WERI-Rb-1 (cell line): Measurements from ENCODE around the gene HNRNPC.
"Not testable (repeated sequence)": the region's sequence is repeated elsewhere in the genome, so short reads cannot be mapped to it uniquely, and the experiment has no call there.

Source experiments
- DNase-seq: peaks from one replicate; pipeline ENCODE4 v3.0.0-alpha.2; 2020
- H3K27ac ChIP-seq: fragments of 250-450 bp; sonication (Bioruptor Pico); 2 replicates; pipeline ENCODE4 v1.5.1; 2020; ENCODE audit warnings: mild to moderate bottlenecking, moderate library complexity
- H3K27me3 ChIP-seq: fragments of 250-450 bp; sonication (Bioruptor Pico); 2 replicates; pipeline ENCODE4 v1.5.1; 2021; ENCODE audit warnings: mild to moderate bottlenecking, low read depth, moderate library complexity; ENCODE audit not compliant: insufficient read depth, severe bottlenecking
- H3K36me3 ChIP-seq: fragments of 250-450 bp; sonication (Bioruptor Pico); 2 replicates; pipeline ENCODE4 v1.5.1; 2020; ENCODE audit warnings: mild to moderate bottlenecking, moderate library complexity
- H3K4me3 ChIP-seq: 2 replicates; pipeline ENCODE4 v1.5.1; 2011; ENCODE audit warnings: low read depth, mild to moderate bottlenecking, control low read depth, low read length
- H3K9me3 ChIP-seq: fragments of 250-450 bp; sonication (Bioruptor Pico); 2 replicates; pipeline ENCODE4 v1.5.1; 2021; ENCODE audit warnings: mild to moderate bottlenecking, moderate library complexity; ENCODE audit not compliant: severe bottlenecking
- TF ChIP-seq, protein P1 (sequence below): IDR thresholded peaks from 2 replicates; pipeline ENCODE4 v1.5.1; 2011; ENCODE audit warnings: low read depth, mild to moderate bottlenecking, control low read depth, inconsistent platforms, low read length

Gene HNRNPC

DNA sequence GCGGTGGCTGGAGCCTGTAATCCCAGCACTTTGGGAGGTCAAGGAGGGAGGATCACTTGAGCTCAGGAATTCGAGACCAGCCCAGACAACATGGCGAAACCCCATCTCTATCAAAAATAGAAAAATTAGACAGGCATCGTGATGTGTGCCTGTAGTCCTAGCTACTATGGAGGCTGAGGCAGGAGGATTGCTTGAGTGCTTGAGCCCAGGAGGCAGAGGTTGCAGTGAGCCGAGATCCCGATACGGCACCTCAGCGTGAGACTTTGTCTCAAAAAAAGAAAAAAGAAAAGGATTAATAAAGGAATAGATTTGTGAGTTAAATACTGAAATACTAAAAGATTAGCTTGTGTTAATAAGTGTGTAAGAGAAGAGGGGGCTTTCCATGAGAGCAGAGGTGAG is 40.0 kb upstream of the HNRNPC start:
- Histone ChIP-seq H3K27ac (no peak overlapping the region), H3K36me3 (peaks cover 12% of the 10 kb centered on the region), H3K27me3 (no peaks in the 10 kb centered on the region), H3K9me3 (no peaks in the 10 kb centered on the region), H3K4me3 (no peak overlapping the region)
- TF ChIP-seq, protein P1, sequence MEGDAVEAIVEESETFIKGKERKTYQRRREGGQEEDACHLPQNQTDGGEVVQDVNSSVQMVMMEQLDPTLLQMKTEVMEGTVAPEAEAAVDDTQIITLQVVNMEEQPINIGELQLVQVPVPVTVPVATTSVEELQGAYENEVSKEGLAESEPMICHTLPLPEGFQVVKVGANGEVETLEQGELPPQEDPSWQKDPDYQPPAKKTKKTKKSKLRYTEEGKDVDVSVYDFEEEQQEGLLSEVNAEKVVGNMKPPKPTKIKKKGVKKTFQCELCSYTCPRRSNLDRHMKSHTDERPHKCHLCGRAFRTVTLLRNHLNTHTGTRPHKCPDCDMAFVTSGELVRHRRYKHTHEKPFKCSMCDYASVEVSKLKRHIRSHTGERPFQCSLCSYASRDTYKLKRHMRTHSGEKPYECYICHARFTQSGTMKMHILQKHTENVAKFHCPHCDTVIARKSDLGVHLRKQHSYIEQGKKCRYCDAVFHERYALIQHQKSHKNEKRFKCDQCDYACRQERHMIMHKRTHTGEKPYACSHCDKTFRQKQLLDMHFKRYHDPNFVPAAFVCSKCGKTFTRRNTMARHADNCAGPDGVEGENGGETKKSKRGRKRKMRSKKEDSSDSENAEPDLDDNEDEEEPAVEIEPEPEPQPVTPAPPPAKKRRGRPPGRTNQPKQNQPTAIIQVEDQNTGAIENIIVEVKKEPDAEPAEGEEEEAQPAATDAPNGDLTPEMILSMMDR: no peak
- no peak for DNase-seq

DNA sequence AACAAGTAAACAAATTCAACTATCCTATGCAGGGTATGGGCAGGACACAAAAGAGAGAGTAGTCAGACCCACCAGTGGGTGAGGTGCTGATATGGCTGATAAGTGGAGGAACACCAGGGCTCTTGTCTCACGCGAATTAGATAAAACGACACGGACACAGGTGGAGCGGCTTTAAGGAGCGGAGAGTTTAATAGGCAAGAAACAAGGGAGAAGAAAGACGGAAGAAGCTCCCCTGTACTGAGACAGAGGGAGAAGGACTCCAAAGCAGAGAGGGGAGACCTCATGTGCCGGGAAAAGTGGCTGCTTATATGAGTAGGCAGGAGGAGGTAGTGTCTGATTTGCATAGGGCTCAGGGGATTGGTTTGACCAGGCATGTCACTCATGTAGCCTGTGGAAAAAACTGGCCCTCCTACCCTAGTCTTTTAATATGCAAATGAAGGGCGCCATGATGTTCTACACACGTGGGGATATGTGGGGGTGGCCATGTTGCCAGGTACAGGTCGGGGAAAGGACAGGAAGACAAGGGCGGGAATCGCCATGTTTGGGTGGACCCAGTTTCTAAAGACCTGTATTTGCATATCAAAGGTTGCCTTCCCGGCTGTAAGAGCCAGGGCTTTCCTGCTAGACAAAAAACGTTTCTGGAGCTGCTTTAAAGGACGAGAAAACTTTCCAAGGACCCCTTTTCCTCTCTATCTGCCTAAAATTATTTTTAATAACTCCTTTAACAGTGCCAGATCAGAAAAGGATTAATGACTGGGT is 39.4 kb upstream of the HNRNPC start:
- H3K36me3 ChIP-seq: peaks cover 12% of the 10 kb centered on the region
- H3K27me3 ChIP-seq: no peaks in the 10 kb centered on the region
- H3K4me3 ChIP-seq: no peak overlapping the region
- TF ChIP-seq, protein P1: no peak
- DNase-seq: no peak
- H3K27ac ChIP-seq: peak overlapping the region; percentile 39; the same call in 1 of the 2 replicates
- no peaks in the 10 kb centered on the region for H3K9me3 ChIP-seq

DNA sequence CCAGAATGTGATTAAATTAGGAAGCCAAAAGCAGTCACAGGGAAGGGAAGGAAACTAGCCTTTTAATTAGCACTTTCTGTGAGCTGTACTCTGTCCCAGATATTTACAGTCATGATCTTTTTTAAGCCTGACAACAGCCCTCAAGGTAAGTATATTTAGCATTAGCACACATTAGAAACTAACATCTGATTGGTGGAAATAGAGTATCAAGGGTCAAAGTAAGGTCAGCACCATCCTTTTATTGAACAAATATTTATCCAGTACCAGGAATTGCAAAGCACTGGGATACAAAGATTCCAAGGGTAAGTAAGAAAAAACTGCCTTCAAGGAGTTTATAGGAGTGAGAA is 38.9 kb upstream of the HNRNPC start:
- H3K9me3 ChIP-seq: no peaks in the 10 kb centered on the region
- H3K27me3 ChIP-seq: no peaks in the 10 kb centered on the region
- peaks cover 16% of the 10 kb centered on the region for H3K36me3 ChIP-seq
- TF ChIP-seq, protein P1: no peak
- DNase-seq: no peak
- H3K27ac ChIP-seq: peak overlapping the region; percentile 48; the same call in 1 of the 2 replicates
- no peak overlapping the region for H3K4me3 ChIP-seq

DNA sequence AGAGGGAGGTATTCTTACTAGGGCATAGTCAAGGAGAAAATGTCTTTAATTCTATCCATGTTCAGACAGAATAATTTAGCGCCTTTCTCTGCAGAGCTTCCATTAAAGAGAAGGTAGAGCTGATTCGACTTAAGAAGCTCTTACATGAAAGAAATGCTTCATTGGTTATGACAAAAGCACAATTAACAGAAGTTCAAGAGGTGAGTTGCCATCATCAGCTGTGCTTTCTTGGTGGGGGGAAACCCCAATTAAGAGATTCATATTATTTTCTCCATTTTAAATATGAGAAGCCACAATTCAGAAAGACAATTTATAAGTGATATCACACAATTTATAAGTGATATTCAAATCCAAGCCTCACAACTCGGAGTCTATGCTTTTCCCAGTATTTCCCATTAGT is 38.4 kb upstream of the HNRNPC start:
- Histone ChIP-seq H3K27ac (peak overlapping the region; percentile 48), H3K4me3 (no peak overlapping the region), H3K36me3 (peaks cover 16% of the 10 kb centered on the region), H3K27me3 (no peaks in the 10 kb centered on the region), H3K9me3 (no peaks in the 10 kb centered on the region)
- no peak for DNase-seq
- TF ChIP-seq, protein P1: no peak

DNA sequence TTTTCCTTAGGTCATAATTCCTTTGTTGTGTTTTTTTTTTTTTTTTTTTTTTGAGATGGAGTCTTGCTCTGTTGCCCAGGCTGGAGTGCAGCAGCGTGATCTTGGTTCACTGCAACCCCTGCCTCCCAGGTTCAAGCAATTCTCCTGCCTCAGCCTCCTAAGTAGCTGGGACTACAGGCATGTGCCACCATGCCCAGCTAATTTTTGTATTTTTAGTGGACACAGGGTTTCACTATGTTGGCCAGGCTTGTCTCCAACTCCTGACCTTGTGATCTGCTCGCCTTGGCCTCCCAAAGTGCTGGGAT is 33.5 kb upstream of the HNRNPC start:
- H3K27ac ChIP-seq, DNase-seq, H3K9me3 ChIP-seq, H3K27me3 ChIP-seq, H3K4me3 ChIP-seq: not testable (repeated sequence)
- peaks cover 23% of the 10 kb centered on the region for H3K36me3 ChIP-seq

DNA sequence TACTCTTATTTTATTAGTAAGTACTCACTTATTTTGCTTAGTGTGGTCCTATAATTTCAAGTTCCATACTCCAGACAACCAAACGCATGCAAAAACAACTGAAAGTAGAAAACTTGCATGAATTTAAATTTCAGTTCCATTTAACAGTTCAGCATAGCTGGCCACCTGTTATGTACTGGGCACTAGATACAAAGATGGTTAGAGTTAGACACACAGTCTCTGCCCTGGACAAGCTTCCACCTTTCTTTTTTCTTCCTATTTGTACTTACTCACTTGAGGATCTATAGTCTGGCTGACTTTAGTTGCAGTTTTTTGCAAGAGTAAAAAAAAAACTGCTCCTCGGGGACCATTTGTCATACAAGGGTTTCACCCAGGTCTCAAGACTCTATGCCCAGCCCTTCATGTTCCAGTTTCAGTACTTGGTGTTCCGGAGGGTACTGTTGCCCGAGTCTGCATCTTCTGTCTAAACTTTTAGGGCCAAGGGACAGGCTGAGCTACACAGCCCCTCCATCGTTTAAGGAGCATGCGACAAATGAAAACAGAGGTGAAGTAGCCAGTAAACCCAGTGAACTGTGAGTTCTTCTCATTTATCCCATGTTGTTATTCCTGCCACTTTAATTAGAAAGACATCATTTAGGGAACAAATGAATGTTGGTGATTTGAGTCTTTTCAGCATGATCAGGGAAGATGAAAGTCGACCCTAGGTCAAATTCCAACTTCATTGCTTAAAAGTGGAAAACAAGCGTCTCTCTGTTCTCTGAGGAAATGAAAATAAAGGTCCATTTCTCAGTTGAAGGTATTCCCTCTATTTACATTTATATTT is 33.0 kb upstream of the HNRNPC start:
- TF ChIP-seq, protein P1: no peak
- no peak for DNase-seq
- Histone ChIP-seq H3K4me3 (no peak overlapping the region), H3K27me3 (no peaks in the 10 kb centered on the region), H3K9me3 (no peaks in the 10 kb centered on the region), H3K27ac (no peak overlapping the region), H3K36me3 (peaks cover 22% of the 10 kb centered on the region)
